Activated T-helper 1 cell treated with Interleukin-2 at 50 U/mL for 16 hours (primary cell): ENCODE data around the gene SEMA3E.
"Not testable (repeated sequence)": the region's sequence is repeated elsewhere in the genome, so short reads cannot be mapped to it uniquely, and the experiment has no call there.

Source experiments
- DNase-seq: peaks from one replicate; pipeline ENCODE4 v3.0.0-alpha.2; 2020; ENCODE audit warnings: low read depth

The SEMA3E gene

DNA sequence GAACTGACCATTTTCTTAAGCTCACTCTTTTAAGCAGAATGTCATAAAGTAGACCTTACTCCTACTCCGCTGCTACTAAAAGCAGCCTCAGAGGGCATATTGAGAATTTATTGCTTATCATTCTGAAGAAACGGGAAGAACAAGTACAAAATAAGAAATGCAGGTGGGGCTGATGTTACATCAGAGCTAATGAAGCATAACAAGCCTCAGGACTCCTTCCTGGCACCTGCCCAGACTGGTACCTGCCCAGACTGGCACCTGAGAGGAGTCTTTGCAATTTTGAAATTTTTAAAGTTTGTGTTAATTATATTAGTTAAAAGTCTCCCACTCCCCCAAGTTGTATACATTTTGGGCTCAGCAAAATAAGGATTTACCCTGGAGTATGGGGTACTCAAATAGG is 162.4 kb downstream of the SEMA3E start:
- DNase-seq = no peak

DNA sequence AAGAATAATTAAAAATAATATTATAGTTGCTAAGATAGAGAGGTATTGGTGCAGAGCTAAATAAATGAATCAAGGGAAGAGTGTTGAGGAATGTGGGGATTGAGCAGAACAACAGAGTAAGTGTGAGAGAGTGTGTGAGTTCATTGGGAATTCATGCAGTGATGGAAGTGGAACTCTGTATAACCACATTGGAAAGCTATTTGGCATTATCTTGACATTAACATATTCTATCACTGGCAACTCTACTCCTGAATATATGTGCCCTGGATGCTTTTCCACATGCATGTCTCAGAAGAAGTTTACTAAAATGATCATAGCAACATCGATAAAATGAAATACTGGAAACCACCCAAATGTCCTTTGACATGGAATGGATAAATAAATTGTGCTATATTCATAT is 164.1 kb downstream of the SEMA3E start:
- DNase-seq = no peak

DNA sequence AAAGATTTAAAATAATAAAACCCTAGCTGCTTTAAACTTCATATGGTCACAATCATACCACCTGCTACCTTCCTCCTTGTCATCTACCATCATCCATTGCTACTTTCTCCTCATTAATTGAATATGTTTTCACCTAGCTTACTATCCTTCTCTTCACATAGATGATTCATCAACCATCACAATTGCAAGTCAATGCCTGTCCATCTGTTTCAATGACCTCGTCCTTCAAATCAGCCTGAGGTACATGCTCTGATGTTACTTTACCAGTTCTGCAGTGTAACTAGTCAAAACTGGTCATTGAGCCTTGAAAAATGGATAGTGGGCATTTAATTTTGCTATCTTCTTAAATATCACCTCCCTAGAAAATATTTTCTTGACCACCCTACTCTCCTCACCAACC is 164.7 kb downstream of the SEMA3E start:
- no peak for DNase-seq

DNA sequence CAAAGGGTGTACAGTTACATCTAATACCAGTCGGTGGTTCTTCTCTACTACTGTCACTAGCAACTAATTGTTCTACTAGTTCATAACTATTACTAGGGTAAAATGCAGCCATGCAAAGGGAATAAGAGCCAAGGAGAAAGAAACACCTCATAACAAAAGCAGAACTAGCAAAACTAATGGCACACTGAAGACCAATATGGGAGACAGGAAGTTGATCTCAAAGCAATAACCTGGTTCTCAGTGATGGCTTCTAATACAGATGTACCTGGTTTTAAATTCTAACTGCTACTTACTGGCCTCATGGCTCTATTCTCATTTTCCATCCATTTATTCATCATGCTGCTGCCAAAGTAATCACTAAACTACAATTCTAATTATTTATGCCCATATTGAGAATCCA is 170.3 kb downstream of the SEMA3E start:
- DNase-seq = no peak

DNA sequence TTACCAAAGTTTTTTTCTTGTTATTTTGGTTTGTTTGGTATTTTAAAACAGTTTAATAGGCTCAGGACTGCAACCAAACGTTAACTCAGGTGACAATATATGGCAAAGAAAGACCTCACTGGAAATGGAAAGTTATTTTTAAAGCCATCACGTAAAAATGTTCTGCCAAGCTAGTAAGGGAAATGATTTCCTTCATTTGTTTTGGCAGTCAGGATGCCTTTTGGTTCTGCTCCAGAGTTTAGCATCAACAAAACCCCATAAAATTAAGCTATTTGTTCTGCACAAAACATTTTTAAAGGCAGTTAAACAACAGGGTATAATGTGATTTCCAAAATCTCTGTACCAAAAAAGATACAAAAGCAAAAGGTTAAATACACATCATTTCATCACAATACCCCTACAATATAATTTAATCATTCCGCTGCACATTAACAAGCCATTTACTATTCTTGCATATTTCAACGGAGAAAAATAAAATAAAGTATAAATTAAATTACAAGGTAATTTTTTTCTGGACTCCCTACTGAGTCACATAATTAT is 172.4 kb downstream of the SEMA3E start:
- DNase-seq = no peak

DNA sequence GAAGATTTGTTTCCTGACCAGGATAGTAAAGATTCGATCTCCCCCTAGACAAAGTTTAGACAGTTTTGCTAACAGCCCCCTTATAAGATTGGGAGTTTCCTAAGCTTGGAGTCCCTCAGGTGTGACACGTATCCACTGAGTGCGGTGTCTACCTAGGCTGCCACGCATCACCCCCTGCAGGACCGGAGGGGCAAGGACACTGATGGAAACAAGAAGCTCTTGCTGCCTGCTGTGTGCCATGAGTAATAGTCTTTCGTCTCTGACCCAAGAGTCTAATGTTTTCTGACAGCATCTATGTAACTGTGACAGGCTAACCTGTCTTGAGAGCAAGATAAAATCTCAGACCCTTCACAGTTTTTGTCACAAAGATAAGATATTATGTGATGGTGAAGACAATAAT is 173.5 kb downstream of the SEMA3E start:
- DNase-seq = no peak

DNA sequence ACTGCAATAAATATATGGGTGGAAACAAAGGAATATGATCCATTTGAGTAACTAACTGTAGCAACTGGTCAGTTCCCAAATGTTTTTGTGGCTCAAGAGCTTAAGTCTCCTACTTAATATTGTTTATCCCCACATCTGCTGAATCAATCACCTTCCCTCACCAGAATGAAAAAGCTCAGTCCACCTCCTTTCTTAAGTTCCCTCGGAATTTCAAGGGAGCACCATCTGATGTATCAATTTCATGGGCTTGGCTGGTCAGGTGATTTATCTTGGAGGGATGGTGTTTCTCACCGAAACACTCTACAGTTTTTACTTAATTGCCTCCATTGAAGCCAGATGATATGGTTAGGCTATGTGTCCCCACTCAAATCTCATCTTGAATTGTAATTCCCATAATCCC is 176.6 kb downstream of the SEMA3E start:
- DNase-seq = no peak

DNA sequence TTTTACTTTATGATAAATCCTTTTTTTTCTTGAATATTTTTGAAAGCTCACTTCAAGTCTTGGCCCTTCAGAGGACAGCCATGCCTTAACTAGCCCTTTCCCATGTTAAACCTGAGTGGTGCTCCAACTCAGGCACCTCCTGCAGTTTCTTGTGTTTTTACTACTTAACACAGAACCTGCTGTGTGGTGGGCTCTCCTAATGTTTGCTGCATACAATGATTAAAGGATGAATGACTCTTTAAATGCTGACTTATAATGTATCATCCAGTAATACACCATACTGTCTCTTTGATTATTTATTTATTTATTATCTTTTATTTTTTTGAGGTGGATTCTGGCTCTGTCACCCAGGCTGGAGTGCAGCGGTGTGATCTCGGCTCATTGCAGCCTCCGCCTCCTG is 179.4 kb downstream of the SEMA3E start:
- DNase-seq = no peak

DNA sequence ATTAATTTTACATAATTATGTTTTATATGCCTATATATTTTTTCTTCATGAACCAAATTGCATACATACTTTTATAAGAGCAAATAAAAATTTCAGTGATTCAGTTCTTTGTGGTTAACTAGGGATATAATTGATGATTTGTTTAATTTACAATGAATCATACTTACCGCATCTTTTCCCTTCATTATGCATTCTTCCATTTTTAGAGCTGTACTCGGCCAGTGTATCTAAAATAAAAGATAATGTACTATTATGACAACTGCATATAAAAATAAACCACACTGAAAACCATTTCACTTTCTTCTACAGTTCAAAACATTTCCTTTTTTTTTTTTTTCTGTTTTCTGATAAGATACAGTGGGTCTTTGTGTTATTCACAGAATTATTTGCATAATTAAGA is 179.9 kb downstream of the SEMA3E start:
- no peak for DNase-seq

DNA sequence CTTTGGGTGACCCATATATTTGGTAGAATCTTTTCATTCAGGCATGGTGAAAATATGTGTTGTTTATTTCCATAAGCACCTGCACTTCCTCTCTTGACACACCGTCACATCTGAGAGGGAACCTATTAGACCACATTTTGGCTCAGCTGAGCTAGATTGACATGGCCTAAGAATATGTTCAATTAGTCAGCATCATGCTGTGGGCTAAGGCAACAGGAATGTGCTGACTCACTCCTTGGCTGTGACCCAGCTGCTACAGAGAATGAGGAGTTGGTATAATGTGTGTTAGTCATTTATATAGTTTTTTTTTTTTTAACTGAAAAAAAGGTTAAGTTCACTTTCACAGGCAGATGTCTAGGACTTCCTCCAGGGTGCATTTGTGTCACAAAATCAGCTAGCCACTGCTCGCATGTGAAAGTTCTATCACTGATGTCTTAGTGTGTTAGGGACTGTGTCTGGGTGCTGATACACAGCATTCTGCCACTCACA is 180.6 kb downstream of the SEMA3E start:
- DNase-seq = no peak

DNA sequence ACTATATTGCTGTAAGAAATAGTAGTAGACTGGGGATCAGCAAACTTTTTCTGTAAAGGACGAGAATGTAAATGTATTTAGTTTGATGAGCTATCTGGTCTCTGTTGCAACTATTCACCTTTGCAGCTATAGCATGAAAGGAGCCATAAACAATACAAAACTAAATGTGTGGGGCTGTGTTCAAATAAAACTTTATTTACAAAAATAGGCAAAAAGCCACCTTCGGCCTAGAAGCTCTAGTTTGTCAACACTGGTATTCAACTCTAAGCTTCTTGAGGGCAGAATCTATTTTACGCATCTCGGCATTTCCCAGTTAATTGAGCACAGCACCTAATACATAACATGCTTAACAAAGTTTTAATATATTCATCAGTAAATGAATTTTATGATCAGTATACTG is 181.4 kb downstream of the SEMA3E start:
- DNase-seq = no peak

DNA sequence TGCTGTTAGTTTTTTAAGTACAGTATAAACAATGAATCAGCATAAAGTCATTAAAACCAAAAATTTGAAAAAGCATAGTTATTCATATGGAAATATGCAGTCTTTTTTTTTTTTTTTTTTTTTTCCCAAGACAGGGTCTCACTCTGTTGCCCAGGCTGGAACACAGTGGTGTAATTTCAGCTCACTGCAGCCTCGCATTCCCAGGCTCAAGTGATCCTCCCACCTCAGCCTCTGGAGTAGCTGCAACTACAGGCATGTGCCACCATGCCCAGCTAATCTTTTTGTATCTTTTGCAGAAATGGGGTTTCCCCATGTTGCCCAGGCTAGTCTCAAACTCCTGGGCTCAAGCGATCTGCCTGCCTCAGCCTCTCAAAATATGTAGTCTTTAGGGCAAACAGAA is 182.0 kb downstream of the SEMA3E start:
- DNase-seq = no peak

DNA sequence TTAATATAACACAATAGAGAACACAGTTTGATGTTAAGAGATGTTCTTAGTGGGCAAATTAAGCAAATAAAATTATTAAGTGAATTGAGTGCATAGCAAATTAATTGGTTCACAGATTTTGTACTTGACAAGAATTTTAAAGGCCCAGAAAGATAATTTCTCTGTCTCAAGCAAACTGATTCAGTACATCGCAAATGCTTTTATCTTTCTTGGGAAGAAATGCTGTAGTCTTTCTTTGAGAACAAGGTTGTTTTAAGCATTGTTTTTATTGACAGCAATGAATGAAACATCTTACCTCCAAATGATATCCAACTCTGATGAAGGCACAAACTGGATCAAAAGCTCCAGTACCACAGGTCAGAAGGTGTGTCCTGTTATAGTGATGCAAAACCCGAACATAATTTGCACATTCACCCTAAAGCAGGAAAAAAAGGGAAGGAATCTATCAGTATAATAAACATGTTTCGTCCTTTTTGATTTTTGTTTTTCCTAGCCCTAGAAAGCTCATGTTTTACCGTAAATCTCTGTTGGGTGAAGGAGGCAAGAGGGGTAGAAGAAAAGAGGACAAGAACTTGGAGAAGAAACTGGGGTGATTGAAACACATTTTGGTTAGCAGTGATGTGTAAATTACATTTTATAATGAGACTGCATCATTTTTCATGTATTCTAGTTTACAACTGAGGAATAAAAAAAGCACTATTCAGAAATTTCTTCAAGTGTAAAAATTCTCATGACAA is 182.6 kb downstream of the SEMA3E start:
- no peak for DNase-seq

DNA sequence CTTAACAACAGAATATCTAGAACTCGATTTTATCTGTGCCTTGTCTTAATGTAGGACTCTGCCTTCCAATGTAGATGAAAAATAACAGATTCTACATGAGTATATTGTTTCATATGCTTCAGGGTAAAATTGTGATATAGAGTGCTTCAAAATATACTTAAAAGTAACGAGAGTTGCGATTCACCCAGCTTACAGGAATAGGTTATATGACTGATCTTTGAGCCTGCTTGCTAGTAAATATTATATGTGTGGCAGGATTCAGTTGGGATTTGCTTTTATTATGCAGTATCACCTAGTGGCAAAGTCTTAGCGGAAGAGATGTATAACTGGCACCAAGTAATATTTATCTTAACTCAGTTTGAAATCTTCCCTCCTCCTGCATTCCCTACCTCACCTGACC is 183.3 kb downstream of the SEMA3E start:
- no peak for DNase-seq

DNA sequence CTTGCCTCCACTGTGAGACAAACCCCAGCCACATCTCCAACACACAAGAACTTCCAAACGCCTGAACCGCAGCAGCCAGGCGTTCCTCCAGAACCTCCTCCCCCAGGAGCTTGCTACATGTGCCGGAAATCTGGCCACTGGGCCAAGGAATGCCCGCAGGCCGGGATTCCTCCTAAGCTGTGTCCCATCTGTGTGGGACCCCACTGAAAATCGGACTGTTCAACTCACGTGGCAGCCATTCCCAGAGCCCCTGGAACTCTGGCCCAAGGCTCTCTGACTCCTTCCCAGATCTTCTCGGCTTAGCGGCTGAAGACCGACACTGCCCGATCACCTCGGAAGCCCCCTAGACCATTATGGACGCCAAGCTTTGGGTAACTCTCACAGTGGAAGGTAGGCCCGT is 187.1 kb downstream of the SEMA3E start:
- not testable (repeated sequence) for DNase-seq

DNA sequence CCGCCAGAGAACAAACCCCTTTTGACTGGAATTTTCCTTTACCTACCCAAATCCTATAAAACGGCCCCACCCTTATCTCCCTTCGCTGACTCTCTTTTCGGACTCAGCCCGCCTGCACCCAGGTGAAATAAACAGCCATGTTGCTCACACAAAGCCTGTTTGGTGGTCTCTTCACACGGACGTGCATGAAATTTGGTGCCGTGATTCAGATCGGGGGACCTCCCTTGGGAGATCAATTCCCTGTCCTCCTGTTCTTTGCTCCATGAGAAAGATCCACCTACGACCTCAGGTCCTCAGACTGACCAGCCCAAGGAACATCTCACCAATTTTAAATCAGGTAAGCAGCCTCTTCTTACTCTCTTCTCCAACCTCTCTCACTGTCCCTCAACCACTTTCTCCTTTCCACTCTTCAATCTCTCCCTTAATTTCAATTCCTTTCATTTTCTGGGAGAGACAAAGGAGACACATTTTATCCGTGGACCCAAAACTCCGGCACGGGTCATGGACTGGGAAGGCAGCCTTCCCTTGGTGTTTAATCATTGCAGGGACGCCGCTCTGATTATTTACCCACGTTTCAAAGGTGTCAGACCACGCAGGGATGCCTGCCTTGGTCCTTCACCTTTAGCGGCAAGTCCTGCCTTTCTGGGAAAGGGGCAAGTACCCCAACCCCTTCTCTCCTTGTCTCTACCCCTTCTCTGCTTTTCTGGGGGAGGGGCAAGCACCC is 188.8 kb downstream of the SEMA3E start:
- not testable (repeated sequence) for DNase-seq

DNA sequence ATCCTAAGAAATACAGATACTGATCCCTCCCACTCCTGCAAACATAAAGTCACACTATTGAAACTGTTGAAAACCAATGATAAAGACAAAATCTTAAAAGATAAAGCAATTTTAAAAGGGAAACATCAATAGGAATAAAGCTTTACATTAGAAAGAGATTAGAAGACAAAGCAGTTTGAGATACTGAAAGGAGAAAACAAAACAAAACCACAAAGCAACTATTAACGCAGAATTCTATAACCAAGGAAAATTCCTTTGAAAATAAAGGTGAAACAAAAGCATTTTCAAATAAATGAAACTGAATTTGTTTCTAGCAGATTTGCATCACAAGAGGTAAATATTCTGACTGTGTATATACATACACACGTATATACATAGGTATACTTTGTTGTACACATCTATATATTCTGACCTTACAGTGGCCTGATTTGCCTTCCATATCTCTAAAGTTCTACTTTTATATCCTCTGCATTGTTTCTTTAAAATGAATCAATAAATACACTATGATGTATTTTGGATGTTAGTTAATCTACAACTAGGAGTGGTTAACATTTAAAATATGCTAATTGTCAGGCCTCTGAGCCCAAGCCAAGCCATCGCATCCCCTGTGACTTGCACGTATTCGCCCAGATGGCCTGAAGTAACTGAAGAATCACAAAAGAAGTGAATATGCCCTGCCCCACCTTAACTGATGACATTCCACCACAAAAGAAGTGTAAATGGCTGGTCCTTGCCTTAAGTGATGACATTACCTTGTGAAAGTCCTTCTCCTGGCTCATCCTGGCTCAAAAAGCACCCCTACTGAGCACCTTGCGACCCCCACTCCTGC is 189.6 kb downstream of the SEMA3E start:
- DNase-seq = not testable (repeated sequence)

DNA sequence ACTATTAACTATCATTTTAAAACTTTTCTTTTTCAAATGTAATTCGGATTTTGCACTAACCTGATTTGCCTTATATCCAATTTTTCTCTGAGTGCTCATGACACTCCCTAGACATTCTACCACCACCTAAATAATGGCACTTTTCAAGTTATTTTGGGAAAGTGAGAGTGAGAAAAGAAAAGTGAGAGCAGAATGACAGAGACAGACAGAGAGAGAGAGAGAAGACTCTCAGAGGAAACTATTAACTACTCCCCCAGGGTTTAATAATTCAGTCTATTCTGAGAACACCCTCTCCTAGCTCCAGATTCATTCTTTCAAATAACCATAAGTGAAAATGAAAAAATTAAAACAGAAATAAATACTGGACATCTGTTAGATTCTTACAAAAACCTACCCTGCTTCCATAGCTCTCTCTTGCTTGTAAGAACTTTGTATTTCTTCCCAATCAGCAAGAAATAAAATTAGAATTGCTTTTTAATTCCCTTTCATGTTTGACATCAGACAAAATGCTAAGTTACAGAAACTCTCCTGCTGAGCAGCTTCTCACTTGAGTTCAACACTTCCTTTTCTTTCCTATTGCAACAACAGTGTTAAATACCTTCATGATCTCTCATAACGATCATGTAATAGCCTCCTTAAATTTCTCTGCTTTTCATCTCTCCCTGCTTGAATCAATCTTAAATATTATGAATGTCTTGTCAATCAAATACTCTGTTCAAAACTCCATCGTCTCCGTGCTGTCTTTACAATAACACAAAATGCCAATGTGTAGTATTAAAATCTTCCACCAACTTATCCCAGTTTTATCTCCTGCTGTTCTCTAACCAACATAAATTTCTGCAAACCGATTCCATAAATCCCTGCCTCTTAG is 191.7 kb downstream of the SEMA3E start:
- no peak for DNase-seq

DNA sequence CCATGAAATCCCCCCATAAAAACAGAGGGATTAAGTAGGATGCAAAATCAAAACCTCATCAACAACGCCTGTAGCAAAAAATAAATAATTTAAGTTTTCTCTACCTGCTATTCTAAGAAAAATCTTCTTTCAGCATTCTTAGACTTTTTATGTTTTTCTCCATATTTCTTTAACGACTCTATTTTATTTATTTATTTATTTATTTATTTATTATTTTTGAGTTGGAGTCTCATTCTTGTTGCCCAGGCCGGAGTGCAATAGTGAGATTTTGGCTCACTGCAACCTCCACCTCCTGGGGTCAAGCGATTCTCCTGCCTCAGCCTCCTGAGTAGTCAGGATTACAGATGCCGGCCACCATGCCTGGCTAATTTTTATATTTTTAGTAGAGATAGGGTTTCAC is 192.5 kb downstream of the SEMA3E start:
- DNase-seq = no peak

DNA sequence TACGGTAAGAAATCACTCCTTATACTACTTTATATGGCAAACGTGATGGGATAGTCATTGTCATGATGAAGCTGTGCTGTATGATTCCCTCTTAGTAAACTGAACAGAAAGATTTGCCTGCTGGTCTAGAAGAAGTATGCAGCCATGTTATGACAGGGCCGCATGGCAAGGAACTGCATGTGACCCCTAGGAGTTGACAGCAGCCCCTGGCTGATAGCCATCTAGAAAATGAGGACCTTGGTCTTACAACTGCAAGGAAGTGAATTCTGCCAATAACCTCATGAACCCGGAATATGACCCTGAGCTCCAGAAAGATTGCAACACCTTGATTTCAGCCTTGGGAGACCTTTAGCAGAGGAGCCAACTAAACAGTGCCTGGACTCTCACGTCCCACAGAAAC is 193.3 kb downstream of the SEMA3E start:
- no peak for DNase-seq

DNA sequence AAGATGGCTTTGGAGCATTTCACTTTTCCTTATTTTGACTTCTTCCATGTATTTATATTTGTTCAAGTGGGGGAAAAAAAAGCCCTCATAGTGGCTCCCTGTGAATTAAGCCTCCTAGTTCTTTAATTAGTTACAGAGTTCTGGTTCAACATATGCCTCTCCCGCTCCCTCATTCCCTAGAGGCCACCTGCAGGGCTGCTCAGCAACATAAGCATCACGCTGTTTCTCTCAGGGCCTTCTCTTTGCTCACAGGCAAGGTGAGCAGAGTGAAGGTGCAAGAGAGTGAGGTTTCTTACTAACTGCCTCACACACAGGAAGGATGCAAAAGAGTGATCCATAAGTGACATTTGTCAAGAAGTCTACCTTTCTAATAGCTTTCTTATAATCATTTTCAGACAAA is 196.7 kb downstream of the SEMA3E start:
- DNase-seq = no peak
